ENCODE results near the gene GALK1. TPM values are rescaled to one million over a fixed set of nuclear protein-coding genes. Genes with fewer than 3 reads are reported as not detected.

GALK1 gene
- total and polyA plus RNA-seq, 2 of the 13 experiments (the other 11 are each of a cell fraction or from before 2014, with no cell fraction given), result 59.9 to 93.6 TPM

GRCh38 chr17:75755205-75755901 is 9.6 kb downstream of the GALK1 start:
- H4K20me1 ChIP-seq (ENCODE audit: insufficient read depth, low read length), result no peaks in the 10 kb centered on the region
- peak overlapping the region; percentile 89 for H3K4me2 ChIP-seq (ENCODE audit: low read depth, low read length)
- in situ Hi-C loops (cut with HindIII; ENCODE audit: extremely low pct_ligation_motif_present, low pct_unique_long_range_greater_than_20kb) (loop anchor here (10.0 kb wide), 1 partner anchor 141 kb away; no protein-coding TSS in a partner anchor), intact Hi-C loops (cut with micrococcal nuclease; ENCODE audit: unreplicated experiment) (no loop called here)
- peak overlapping the region; percentile 72 for H3K27ac ChIP-seq (ENCODE audit: extremely low read length, insufficient read depth, low read length)
- no peaks in the 10 kb centered on the region for H3K27me3 ChIP-seq (ENCODE audit: control insufficient read depth in 1 of 2, insufficient read depth in 2 of 2, low read length in 2 of 2)
- POLR2A ChIA-PET, result interaction anchor here (1.6 to 5.8 kb wide), 13 partner anchors 9 to 121 kb away, joined by 5 to 116 read pairs (median 11); partner anchors contain the start of genes GALK1, RECQL5, SAP30BP and UNC13D
- no peaks in the 10 kb centered on the region for H3K36me3 ChIP-seq (replicated peaks in 1 of 2; ENCODE audit: control insufficient read depth in 1 of 2, insufficient read depth in 2 of 2, low read length in 2 of 2)
- DNase-seq (ENCODE audit: low spot score), result no peak
- WGBS (ENCODE audit: low lambda C conversion rate), result 81% methylated on average over 11 of the region's 20 CpGs
- H3K4me3 ChIP-seq (replicated peaks in 1 of 3; ENCODE audit: insufficient read depth in 1 of 3, low read depth in 2 of 3, low read length in 3 of 3), result peak overlapping the region in 1 of 3 experiments; percentile 69; a peak in 1 of 6 replicates
- H3K9me3 ChIP-seq (ENCODE audit: low read length), result no peaks in the 10 kb centered on the region
- no peaks in the 10 kb centered on the region for H3K79me2 ChIP-seq (ENCODE audit: insufficient read depth, low read length)
- BruUV-seq (replicated peaks), result no TSS peak
- no peak overlapping the region for H2AFZ ChIP-seq (ENCODE audit: low read length)
- peak overlapping the region; percentile 75; the same call in 1 of the 2 replicates for H3K9ac ChIP-seq (ENCODE audit: insufficient read depth, low read depth, low read length)
- peak; percentile 11 for ATAC-seq
- peaks cover 61% of the 10 kb centered on the region for H3K4me1 ChIP-seq (ENCODE audit: insufficient read depth, low read length)
- FAIRE-seq, result no peak
- CTCF ChIA-PET (ENCODE audit: low intra/inter-chr PET ratio, low total read pairs), result interaction anchor here (1.3 to 2.8 kb wide), 2 partner anchors 9 to 17 kb away, joined by 4 to 12 read pairs; partner anchors contain the start of gene GALK1
- TF ChIP-seq ZBTB38 (CRISPR knock-in tag; IDR thresholded peaks at IDR 0.05) (no peak), ZBTB34 (CRISPR knock-in tag; IDR thresholded peaks at IDR 0.05) (no peak), ZFP41 (CRISPR knock-in tag; IDR thresholded peaks at IDR 0.05; ENCODE audit: borderline replicate concordance) (no peak), THRA (CRISPR knock-in tag; IDR thresholded peaks at IDR 0.05; ENCODE audit: borderline replicate concordance) (no peak), ZFAT (CRISPR knock-in tag; conservative IDR thresholded peaks at IDR 0.05) (no peak), ZBTB21 (CRISPR knock-in tag; IDR thresholded peaks at IDR 0.05) (no peak), TCF7L2 (IDR thresholded peaks at IDR 0.05; ENCODE audit: low read depth, low read length) (no peak), ZNF761 (CRISPR knock-in tag; conservative IDR thresholded peaks at IDR 0.05) (no peak), HIC2 (CRISPR knock-in tag; IDR thresholded peaks at IDR 0.05; ENCODE audit: low read depth) (peak; percentile 62; the same call in 1 of the 2 replicates), ZNF224 (CRISPR knock-in tag; IDR thresholded peaks at IDR 0.05) (no peak), CC2D1A (CRISPR knock-in tag; IDR thresholded peaks at IDR 0.05) (no peak), RARG (CRISPR knock-in tag; IDR thresholded peaks at IDR 0.05; ENCODE audit: low read depth) (no peak), ZNF768 (CRISPR knock-in tag; IDR thresholded peaks at IDR 0.05) (peak; percentile 35; the same call in 1 of the 2 replicates), IRX3 (CRISPR knock-in tag; IDR thresholded peaks at IDR 0.05; ENCODE audit: borderline replicate concordance, low read depth) (no peak), DNMT3B (CRISPR knock-in tag; conservative IDR thresholded peaks at IDR 0.05) (no peak), ZBTB46 (CRISPR knock-in tag; IDR thresholded peaks at IDR 0.05; ENCODE audit: borderline replicate concordance) (no peak), CCAR2 (optimal IDR thresholded peaks at IDR 0.05; ENCODE audit: low read depth, low read length) (no peak), ATF7-NPFF (CRISPR knock-in tag; IDR thresholded peaks at IDR 0.05; ENCODE audit: low read depth) (no peak)

Measured in HepG2 (cell line).